PFSK-1 (cell line): Measurements from ENCODE around the gene MAP3K19.
A peak's percentile ranks its signal among the peaks of the same experiment; 100 is the strongest.

Experiments
- FOXP2 ChIP-seq: optimal IDR thresholded peaks from 2 replicates; pipeline ENCODE3; 2011; ENCODE audit warnings: borderline replicate concordance, control low read depth, inconsistent platforms; ENCODE audit not compliant: insufficient read depth; ENCODE audit errors: extremely low read length, extremely low read depth
- POLR2AphosphoS5 ChIP-seq: IDR thresholded peaks from 2 replicates; pipeline ENCODE4 v1.6.1; 2012; ENCODE audit warnings: low read depth, mild to moderate bottlenecking, control low read depth, low read length, moderate library complexity
- REST ChIP-seq, 2 experiments: IDR thresholded peaks; 2 replicates each; pipeline versions ENCODE4 v1.6.1 to v1.8.0; 2011 to 2012; ENCODE audit warnings: low read depth in 2 of 2, low read length in 2 of 2, control low read depth in 1 of 2, inconsistent platforms in 1 of 2, mild to moderate bottlenecking in 1 of 2, moderate library complexity in 1 of 2; ENCODE audit not compliant: insufficient read depth in 1 of 2
- SIN3A ChIP-seq: IDR thresholded peaks from 2 replicates; pipeline ENCODE4 v1.6.1; 2012; ENCODE audit warnings: mild to moderate bottlenecking, low read length, moderate library complexity, borderline replicate concordance; ENCODE audit not compliant: insufficient read depth
- TAF1 ChIP-seq: IDR thresholded peaks from 2 replicates; pipeline ENCODE4 v1.6.1; 2012; ENCODE audit warnings: low read length, control low read depth, borderline replicate concordance; ENCODE audit not compliant: insufficient read depth

The MAP3K19 gene

GRCh38 chr2:135048122-135048521 is 875 bp upstream of the MAP3K19 start:
- TF ChIP-seq POLR2AphosphoS5: no peak
- no peak for TF ChIP-seq SIN3A
- no peak for TF ChIP-seq REST (IDR thresholded peaks at IDR 0.05; ENCODE audit: insufficient read depth in 1 of 2, low read depth in 2 of 2, low read length in 2 of 2)
- TF ChIP-seq TAF1: no peak
- no peak for TF ChIP-seq FOXP2

- TF ChIP-seq FOXP2 (no peak), SIN3A (no peak), TAF1 (no peak), POLR2AphosphoS5 (no peak), REST (IDR thresholded peaks at IDR 0.05; ENCODE audit: insufficient read depth in 1 of 2, low read depth in 2 of 2, low read length in 2 of 2) (no peak)
These were observed 3.9 kb downstream of the MAP3K19 start for GRCh38 chr2:135043345-135043744.

- TF ChIP-seq REST (IDR thresholded peaks at IDR 0.05; ENCODE audit: insufficient read depth in 1 of 2, low read depth in 2 of 2, low read length in 2 of 2): no peak
- no peak for TF ChIP-seq TAF1
- TF ChIP-seq POLR2AphosphoS5: no peak
- no peak for TF ChIP-seq SIN3A
- no peak for TF ChIP-seq FOXP2
These were observed 9.4 kb downstream of the MAP3K19 start for GRCh38 chr2:135037831-135038230.

GRCh38 chr2:135030826-135031225 is 16.4 kb downstream of the MAP3K19 start:
- no peak for TF ChIP-seq FOXP2
- peak; percentile 85 to 95 for TF ChIP-seq REST (IDR thresholded peaks at IDR 0.05; ENCODE audit: insufficient read depth in 1 of 2, low read depth in 2 of 2, low read length in 2 of 2)

GRCh38 chr2:135029481-135030134 is 17.6 kb downstream of the MAP3K19 start:
- no peak for TF ChIP-seq TAF1
- TF ChIP-seq SIN3A: no peak
- no peak for TF ChIP-seq FOXP2
- no peak for TF ChIP-seq POLR2AphosphoS5
- no peak for TF ChIP-seq REST (IDR thresholded peaks at IDR 0.05; ENCODE audit: insufficient read depth in 1 of 2, low read depth in 2 of 2, low read length in 2 of 2)
